Suppressor macrophage treated with lipopolysaccharide for 1 hour (primary cell): Measurements from ENCODE around the gene NOL4L.
"Not testable (repeated sequence)": the region's sequence is repeated elsewhere in the genome, so short reads cannot be mapped to it uniquely, and the experiment has no call there.

Source experiments
- DNase-seq, 3 donors: peaks; one replicate each; pipeline ENCODE4 v3.0.0-alpha.2; 2020 to 2022

Gene NOL4L

DNA sequence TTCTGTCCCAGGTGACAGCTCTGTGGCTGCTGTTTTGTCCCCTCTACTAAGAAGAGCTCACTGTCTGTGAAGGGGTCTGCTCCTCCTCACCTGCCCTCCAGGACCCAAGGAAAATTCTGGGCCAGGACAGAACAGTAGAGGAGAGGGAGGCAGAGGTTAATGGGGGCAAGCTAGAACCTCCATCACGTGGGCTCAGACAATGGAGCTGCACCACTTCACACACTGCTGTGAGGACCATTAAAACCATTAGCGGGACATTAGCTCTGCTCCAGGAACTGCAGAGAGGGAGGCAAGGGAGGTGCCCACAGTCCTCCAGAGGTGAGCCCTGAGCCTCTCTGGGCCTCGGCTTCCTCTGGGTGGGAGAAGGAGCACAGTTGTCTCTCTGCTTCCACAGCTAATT is 78.4 kb downstream of the NOL4L start:
- no peak for DNase-seq

DNA sequence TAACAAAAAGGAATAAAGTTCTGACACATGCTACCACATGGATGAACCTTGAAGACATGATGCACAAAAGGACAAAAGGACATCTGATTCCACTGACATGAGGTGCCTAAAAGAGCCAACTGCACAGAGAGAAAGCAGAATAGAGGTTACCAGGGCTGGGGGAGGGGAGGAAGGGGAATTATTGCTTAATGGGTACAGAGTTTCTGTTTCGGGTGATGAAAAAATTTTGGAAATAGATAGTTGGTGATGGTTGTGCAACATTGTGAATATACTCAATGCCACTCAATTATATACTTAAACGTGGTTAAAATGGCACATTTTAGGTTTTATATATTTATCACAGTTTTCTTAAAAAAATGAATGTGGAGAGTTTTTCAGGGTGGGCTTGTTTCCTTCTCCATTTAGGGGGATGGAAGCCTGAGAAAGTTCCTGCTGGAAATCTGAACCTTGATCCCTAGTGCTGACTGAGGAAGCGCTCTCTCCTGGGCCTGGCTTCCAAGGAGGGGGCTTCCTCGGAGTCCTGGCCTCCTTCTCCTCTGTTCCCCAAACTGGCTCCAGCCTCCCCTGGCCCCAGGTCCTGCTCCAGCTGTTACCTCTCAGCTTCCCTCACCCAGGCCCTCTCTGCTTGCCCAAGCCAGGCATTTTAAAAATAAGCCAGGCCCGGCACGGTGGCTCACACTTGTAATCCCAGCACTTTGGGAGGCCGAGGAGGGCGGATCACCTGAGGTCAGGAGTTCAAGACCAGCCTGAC is 79.2 kb downstream of the NOL4L start:
- DNase-seq: peak; percentile 73 to 80 (median 76)

DNA sequence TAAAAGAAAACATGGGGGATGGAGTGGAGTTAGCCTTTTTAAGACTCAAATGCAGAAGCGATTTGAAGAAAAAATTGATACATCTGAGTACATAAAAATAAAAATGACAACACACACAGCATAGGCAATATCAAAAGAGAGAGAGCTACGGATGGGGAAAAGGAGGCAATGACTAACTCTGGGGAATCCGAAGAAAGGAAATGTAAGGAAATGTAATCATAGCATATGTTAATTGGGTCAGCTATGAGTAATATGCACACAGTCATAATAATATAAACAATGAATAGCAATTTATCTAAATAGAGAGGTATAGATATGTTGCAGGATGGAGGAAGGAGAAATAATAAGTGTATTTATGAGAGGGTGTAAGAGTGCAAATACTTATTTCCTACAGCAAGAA is 83.4 kb downstream of the NOL4L start:
- peak; percentile 47 to 80 (median 69) for DNase-seq

DNA sequence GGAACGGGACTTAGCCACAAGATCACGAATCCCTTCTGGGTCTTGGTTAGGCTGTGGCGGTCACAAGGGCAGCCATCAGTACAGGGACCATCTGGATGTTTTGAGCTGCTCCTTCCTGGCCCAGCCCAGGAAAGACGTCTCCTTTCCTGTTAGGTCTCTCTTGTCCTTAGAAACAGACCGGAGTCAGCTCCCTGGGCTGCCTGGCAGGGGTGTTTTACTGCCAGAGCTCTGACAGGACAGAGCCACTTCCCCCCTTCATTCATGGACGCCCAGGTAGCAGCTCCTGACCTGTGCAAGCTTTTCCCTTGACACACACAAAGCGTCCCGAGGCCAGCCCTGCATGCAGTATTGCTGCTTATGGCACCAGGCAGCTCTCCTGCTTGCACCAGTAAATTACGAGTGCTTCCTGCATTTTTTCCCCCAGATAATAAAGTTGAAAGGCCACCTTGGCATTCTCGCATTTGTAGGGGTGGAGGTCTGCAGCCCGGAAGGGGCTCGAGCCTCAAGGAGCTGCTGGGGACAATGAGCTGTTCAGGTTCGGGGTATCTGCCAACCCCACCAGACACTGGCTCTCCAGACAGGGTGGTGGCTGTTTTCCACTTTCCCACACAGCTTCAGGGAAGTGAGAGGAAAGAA is 87.4 kb downstream of the NOL4L start:
- no peak for DNase-seq

DNA sequence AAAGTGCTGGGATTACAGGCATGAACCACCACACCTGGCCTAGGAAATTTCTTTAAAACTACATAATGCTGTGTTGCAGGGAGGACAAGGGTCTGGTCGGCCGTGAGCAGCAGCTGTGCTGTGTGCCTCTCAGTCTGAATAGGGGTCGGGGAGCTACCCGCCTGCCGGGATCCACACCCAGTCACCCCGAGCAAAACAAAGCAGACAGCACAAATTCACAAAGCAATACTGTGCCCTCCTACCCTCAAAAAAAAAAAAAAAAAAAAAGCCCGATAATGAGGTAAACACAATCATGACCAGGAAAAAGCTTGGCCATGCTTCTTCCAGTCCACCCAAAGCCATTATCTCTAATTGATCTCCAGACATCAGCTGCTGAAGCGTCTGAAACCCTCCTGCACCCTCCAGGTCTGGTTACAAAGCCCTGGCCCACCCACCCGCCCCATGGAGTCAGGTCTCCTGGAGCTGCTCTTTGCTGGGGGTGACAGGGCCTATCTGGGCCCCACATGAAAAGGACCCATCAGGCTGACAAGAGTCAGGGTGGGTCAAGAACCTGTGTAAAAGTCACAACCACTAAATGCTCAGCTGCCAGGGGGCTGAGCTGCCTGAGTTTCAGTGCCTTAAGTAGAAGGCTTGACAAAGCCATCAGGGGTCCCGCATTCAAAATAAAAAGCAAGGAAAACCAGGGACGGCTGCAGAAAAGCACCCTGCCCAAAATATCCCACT is 88.2 kb downstream of the NOL4L start:
- DNase-seq: no peak

DNA sequence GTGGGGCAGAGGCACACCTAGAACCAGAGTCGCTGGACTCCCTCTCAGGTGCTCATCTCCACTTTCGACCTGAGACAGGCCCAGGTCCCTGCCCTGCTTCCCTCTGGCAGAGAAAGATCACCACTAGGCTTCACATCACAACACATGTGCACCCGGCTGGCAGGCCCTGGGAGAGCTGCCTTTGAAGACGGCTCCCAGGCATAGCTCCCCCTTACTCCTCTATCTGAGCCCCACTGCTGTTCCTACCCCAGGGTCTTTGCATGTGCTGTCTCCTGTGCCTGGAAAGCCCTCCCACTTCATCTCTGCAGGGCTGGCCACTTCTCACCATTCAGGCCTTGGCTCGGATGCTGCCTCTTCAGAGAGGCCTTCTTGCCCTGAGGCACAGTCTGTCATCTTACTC is 89.2 kb downstream of the NOL4L start:
- DNase-seq: no peak

DNA sequence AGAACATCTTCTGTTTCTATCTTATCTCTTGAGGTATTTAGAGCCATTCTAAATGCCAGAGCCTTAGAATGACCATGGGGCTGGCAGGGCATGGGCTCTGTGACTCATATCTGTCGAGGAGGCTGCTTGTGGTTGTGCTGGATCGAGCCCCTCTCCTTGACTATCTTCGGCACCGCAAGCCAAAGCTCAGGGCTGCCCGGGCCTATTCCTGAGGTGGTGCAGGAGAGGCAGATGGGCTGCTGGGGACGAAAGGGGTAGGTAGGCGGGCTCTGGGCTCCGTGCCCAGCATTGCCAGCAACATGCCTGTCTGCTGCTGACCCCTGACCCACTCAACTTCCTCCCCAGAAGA is 89.9 kb downstream of the NOL4L start:
- DNase-seq: no peak

DNA sequence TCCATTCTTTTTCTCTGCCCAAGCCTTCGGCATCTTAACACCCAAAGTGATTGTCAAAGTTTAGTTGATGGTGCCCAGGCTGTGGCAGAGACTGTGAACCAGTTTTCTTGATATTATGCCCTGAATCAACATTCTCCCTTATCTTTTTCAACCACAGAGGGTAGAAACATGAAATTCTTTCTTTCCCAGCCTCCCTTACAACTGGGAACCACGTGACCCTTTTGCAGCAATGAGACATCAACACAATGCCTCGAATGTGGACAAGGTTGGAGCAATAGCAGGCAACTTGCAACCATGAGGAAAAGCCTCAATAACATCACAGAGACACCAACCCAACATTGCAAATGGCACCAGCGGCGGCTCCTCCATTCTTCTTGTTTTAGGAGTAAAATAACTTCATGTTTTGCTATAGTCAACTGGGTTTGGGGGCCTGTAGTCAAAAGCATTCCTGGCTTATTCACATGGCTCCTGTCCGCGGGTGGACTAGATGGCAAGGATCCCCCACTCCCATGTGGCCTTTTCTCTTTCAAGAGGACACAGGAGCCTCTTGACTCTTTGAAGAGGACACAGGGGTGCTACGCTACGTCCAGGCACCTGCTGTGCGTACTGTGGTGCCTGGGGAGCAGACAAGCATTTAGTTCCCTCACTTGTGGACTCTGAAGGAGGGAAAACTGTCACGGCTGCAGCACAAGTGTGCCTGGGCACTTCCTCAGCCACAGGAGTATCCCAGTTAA is 90.5 kb downstream of the NOL4L start:
- DNase-seq: no peak

DNA sequence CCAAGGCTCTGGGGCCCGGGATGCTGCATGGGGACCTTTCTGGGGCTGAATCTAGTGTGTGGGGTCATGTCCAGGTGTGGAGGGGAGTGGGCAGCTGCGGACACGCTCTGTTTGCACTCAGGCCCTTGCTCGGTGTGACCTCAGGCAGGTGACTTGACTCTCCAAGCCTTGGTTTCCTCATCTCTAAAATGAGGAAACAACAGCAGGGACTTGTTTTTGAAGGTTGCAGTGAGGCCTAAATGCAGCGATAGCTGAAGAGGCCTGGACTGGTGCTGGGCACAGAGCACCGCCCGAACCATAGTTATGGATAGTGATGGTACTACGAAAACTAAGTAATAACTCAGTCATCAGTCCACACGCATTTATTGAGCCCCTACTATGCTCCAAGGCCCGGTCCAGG is 91.8 kb downstream of the NOL4L start:
- DNase-seq: no peak

DNA sequence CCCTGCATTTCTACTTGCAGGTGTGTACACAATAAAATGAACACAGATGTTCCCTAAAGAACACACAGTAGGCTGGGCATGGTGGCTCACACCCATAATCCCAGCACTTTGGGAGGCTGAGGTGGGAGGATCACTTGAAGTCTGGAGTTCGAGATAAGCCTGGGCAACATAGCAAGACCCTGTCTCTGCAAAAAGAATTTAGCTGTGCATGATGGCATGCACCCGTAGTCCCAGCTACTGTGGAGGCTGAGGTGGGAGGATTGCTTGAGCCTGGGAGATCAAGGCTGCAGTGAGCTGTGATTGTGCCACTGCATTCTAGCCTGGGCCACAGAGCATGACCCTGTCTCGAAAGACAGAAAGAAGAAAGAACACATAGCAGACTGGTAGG is 93.4 kb downstream of the NOL4L start:
- DNase-seq: not testable (repeated sequence)

DNA sequence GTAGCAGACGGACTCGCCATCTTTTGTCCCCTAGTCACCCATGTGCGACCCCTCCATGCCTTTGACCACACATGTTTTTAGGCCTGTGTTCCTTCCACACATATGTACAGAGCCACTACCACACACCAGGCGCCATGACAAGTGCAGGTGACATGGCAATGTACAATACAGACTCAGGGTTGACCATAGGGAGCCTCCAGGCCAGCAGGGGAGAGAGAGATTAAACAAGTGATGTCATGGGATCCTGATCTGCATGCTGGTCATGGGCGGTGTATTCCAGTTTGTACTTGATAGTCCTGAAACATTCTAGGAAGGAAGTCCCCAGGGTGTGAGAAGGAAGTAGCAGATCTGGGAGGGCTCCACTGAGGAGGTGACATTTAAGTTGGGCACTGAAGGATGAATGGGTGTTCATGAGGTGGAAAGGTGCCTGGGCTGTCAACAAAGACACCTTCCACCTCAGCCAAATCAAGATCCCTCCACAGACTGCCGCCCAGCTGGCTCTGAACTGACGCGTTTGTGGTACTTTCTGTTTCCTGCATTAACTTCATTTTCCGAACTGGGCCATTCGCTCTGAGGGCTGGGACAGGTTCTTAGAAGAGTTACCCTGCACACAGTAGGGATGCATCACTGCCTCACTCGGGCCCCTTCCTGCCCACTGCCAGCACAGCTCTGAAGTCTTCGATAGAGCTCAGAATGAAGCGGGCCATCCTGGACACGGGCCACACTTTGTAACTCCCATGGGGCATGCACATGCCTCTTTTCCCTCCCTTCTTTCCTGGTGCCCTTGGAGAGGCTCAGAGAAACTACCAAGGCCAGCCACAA is 94.0 kb downstream of the NOL4L start:
- DNase-seq: no peak

DNA sequence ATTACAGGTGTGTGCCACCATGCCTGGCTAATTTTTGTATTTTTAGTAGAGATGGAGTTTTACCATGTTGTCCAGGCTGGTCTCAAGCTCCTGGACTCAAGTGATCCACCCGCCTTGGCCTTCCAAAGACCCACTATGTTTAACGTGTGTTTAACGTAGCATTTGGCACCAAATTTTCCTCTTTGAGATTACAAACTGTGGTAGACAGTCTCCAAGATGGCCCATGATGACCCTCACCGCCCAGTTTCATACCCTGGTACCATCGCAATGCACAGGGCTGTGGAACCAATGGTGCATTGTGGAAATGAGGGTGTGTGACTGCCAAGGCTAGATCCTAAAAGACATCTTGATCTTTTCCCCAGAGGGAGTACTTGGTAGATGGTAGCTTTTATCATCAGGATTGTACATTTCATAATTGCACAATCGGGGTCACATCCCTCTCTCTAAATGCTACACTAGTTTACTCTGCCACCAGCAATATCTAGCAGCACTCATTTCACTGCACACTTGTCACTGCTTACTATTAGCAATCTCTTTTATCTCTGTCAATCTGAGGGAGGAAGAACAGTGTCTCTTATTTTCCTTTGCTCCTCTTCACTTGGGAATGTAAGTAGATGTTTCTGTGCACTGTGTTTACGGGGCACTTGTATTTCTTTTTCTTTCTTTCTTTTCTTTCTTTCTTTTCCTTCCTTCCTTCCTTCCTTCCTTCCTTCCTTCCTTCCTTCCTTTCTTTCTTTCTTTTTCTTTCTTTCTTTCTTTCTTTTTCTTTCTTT is 96.9 kb downstream of the NOL4L start:
- no peak for DNase-seq

DNA sequence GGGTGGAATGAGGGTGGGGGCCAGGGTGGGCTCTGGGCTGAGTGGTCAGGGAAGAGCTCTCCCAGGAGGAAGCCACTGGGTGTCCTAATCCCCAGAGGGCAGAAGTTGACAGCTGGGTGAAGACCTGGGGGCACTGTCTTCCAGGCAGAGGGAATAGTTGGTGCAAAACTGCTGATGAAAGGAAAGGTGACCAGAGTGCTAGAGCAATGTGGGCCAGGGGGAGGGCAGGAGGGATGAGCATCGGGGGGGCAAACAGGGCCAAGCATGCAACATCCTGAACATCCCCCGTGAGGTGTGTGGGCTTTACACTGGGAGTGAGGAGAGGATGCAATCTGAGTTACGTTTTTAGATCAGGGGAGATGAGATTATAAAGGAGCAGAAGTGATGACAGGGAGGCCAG is 97.8 kb downstream of the NOL4L start:
- DNase-seq: no peak

DNA sequence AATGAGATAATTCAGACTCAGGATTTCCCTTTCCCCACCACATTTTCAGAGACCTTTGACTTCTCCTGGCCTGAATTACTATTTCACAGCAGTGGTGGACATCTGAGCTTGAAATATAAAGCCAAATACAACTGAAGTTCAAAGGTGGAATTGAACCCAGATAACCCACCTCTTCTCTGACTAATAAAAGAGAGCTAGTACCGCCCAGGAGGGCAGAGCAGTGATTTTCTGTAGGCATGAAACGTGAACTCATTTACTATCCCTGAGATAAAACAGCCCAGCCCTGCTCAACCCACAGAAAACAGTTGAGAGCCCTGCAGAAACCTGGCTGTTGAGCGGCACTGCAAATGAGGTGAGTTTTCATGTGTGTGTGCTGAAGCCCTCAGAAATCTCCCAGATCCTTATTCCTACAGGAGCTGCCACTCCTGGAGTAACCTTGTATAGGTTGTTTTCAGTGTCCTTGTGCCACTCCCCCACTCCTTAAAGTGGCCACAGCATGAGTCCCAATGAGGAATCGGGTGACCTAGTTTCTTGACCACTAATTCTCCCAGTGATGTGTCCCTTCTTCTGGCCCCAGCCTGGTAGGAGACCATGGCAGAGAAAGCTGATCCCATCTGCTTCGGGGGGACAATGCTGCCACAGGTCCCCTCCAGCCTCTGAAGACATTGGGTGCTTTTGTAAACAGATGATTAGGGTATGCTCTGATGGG is 99.2 kb downstream of the NOL4L start:
- no peak for DNase-seq

DNA sequence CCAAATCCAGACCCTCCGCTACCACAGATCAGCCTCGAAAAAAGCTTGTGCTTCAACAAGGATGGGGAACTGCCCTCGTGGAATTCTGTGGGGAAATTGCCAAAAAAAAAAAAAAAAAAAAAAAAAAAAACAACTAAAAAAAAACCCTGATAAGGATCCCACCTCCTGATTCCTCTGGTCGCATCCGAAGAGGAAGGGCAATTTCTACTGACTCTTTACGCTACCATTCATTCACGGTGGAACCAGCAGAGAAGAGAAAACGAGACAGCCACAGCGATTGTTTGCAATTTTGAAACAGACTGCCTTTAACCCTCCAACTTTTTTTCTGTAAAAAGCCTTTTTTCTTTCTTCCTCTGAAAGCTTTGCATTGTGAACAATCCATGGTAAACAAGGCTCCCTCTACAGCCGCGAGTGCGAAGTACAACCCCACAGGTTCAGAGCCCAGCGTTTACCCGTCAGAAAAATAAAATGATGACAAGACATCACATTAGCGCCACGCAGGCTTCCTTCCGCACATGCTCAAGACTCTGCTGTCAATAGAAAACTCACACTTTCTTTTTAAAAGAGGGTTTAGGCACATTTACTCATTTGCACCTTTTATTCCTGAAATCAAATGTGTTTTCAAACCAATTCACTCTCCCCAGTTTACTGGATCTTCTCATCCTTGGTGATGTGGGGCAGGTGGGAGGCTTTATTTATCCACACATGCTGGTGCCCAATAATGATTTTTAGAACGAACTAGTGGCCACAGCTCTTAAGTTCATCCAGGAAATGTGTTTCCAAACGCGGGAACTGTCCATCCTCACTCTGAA is 100.0 kb downstream of the NOL4L start:
- peak; percentile 85 to 87 (median 86) for DNase-seq

DNA sequence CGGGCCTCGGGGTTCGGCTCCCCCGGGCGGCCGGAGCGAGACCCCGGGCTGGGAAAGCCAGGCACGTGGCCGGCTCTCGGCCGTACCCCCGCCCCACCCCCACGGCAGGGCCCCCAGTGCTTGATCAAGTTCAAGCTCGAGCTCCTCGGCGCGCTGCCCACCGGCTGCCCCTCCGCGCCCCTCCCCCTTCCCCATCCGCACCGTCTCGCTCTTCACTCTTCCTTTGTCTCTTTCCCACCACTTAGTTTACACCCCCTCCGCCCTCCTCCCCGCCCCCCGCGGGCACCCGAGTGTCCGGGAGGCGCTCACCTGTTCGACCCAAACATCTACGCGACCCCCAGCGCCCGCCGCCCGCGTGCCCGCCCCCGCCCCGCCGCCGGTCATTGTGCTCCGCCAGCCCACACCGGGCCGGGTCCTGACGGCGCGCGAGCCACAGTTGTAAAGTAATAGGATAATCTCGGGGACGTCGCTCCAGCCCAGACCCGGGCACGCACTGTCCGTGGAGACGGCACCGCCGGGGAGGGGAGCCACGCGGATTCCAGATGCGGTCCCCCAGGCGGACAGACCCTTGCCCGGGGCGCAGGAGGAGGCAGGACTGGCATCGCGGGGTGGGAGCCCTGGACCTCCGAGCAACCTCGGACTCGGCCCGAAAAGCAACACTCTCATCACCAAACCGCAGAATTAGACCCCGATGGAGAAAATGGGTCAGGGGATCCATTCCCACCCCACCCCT is 100.7 kb downstream of the NOL4L start:
- DNase-seq: peak in 1 of 3 donors; percentile 51

DNA sequence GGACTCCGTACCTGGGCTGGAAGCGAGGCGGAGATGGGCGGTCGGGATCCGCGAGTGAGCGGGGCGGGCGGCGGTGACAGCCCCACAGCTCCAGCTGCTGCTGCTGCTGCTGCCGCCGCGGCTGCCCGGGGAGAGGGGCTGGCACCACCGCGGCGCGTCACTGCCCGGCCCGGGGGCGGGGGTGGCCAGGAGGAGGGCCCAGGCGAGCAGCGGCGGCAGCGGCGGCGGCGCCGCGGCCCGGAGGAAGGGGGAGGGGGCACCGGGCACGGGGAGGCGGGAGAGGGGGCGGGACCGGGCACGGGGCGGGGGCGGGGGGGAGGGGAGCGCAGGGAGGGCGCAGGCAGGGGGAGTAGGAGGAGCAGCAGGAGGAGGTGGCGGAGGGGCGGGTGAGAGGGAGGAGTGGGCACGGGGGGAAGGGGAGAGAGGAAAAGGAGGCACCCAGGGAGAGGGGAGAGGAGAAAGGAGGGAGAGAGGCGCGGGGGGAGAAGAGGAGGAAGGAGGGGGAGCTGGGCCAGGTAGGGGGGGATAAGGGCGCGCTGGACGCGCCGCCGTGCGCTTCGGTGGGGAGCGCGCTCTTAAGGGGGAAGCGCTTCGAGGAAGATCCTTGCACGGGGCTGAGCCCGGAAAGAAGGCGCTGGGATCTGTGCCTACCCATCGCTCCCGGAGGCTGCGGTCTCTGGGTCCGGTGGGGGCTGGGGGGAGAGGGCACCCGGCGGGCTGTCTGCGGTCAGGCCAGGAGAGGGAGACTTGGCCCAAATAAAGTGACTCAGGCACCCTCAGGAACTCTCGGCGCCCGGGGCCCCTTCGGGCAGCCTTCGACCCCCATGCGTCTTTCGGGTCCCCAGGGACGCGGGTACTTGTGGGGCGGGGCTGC is 101.5 kb downstream of the NOL4L start:
- peak; percentile 74 to 92 (median 79) for DNase-seq
